NCI-H2029 (cell line): Measurements from ENCODE around the gene NTN5.
"Not testable (repeated sequence)": the region's sequence is repeated elsewhere in the genome, so short reads cannot be mapped to it uniquely, and the experiment has no call there.

Source experiments
- DNase-seq: peaks from one replicate; lab custom pipeline; 2025; lab: John Stamatoyannopoulos, UW

Gene NTN5

GRCh38 chr19:48669903-48670668 lies 2.7 kb downstream of the NTN5 start:
- DNase-seq: no peak

- DNase-seq: no peak
Measured at GRCh38 chr19:48668761-48669160, 4.1 kb downstream of the NTN5 start.

GRCh38 chr19:48668332-48668731 lies 4.5 kb downstream of the NTN5 start:
- no peak for DNase-seq

- DNase-seq: no peak
Measured at GRCh38 chr19:48665786-48666185, 7.0 kb downstream of the NTN5 start.

GRCh38 chr19:48664476-48664875 lies 8.3 kb downstream of the NTN5 start:
- no peak for DNase-seq

- no peak for DNase-seq
Measured at GRCh38 chr19:48663667-48664066, 9.2 kb downstream of the NTN5 start.

- no peak for DNase-seq
Measured at GRCh38 chr19:48661711-48662090, 11.1 kb downstream of the NTN5 start.

- DNase-seq: peak; percentile 98
Measured at GRCh38 chr19:48660852-48661710, 11.7 kb downstream of the NTN5 start.

- DNase-seq: no peak
Measured at GRCh38 chr19:48659768-48660167, 13.0 kb downstream of the NTN5 start.

GRCh38 chr19:48658483-48658882 lies 14.3 kb downstream of the NTN5 start:
- no peak for DNase-seq

- not testable (repeated sequence) for DNase-seq
Measured at GRCh38 chr19:48657828-48658227, 15.0 kb downstream of the NTN5 start.

- no peak for DNase-seq
Measured at GRCh38 chr19:48656840-48657474, 15.9 kb downstream of the NTN5 start.

- no peak for DNase-seq
Measured at GRCh38 chr19:48654299-48655059, 18.3 kb downstream of the NTN5 start.

GRCh38 chr19:48651683-48652048 lies 21.2 kb downstream of the NTN5 start:
- DNase-seq: no peak

GRCh38 chr19:48650974-48651682 lies 21.7 kb downstream of the NTN5 start:
- no peak for DNase-seq

- no peak for DNase-seq
Measured at GRCh38 chr19:48648134-48648533, 24.7 kb downstream of the NTN5 start.

GRCh38 chr19:48646722-48647216 lies 26.0 kb downstream of the NTN5 start:
- DNase-seq: peak; percentile 83

GRCh38 chr19:48646001-48646721 lies 26.7 kb downstream of the NTN5 start, which contains the start of gene CA11:
CA11 (minus strand) TSS chr19:48646187; CDS start chr19:48645632, 555 bp downstream.
- DNase-seq: peak; percentile 76

- DNase-seq: no peak
Measured at GRCh38 chr19:48645620-48646000, 27.2 kb downstream of the NTN5 start.

- peak; percentile 67 for DNase-seq
Measured at GRCh38 chr19:48644839-48645619, 27.8 kb downstream of the NTN5 start.
